H1 (cell line): ENCODE measurements around the gene DCLK1. TPM values are rescaled to one million over a fixed set of nuclear protein-coding genes. Genes with fewer than 3 reads are reported as not detected.

Source experiments
- ATF2 ChIP-seq: IDR thresholded peaks from 2 replicates; pipeline ENCODE4 v1.6.1; 2012; ENCODE audit warnings: low read length, inconsistent platforms
- BACH1 ChIP-seq: IDR thresholded peaks from 2 replicates; pipeline ENCODE4 v1.6.1; 2012; ENCODE audit warnings: low read length, improper control_type of control experiment
- CEBPB ChIP-seq: IDR thresholded peaks from 2 replicates; pipeline ENCODE4 v1.6.1; 2012; ENCODE audit warnings: low read depth, low read length
- CHD7 ChIP-seq: fragments of 300-600 bp; sonication (generic); IDR thresholded peaks from 2 replicates; pipeline ENCODE4 v1.7.1; 2012; ENCODE audit warnings: low read length, moderate library complexity, mild to moderate bottlenecking, inconsistent platforms; ENCODE audit not compliant: insufficient replicate concordance
- CREB1 ChIP-seq: IDR thresholded peaks from 2 replicates; pipeline ENCODE4 v1.6.1; 2012; ENCODE audit warnings: inconsistent platforms
- KDM4A ChIP-seq: IDR thresholded peaks from one replicate; pipeline ENCODE4 v1.7.1; 2012; ENCODE audit warnings: low read depth, mild to moderate bottlenecking, moderate library complexity, low read length, inconsistent platforms; ENCODE audit not compliant: severe bottlenecking
- POU5F1 ChIP-seq: IDR thresholded peaks from 2 replicates; pipeline ENCODE4 v1.6.1; 2011; ENCODE audit warnings: low read depth, mild to moderate bottlenecking, low read length, moderate library complexity
- RNF2 ChIP-seq: fragments of 200-900, 300-1000 bp; sonication (generic); IDR thresholded peaks from 2 replicates; pipeline ENCODE4 v1.7.1; 2016; ENCODE audit warnings: borderline replicate concordance, low read depth, mild to moderate bottlenecking, antibody characterized with exemption, low read length; ENCODE audit not compliant: poor library complexity, severe bottlenecking; ENCODE audit errors: missing control alignments
- SRF ChIP-seq: IDR thresholded peaks from 2 replicates; pipeline ENCODE4 v1.6.1; 2011; ENCODE audit warnings: mild to moderate bottlenecking, low read depth, low read length, moderate library complexity
- TAF7 ChIP-seq: optimal IDR thresholded peaks from 2 replicates; pipeline ENCODE3; 2011; ENCODE audit warnings: low read depth, mild to moderate bottlenecking, inconsistent platforms, low read length, moderate library complexity, borderline replicate concordance
- polyA plus RNA-seq, 7 experiments: library from polyadenylated mRNA; depleted of rRNA in 3 of 7; stranded (reverse) in 5 of 7; unstranded in 2 of 7; fragments of >200 nt in 5 of 7; fragments of 200-250 nt in 2 of 7; gene quantifications; 1 replicate in 5 of 7; 2 replicates in 1 of 7; 4 replicates in 1 of 7; pipeline versions ENCODE4 v1.2.1 to v1.2.3, GENCODE V29; 2011 to 2013; ENCODE audit warnings: missing spikeins in 2 of 7, mixed read lengths in 2 of 7
- total RNA-seq: library from RNA; stranded (reverse); fragmentation: NEBNext Ultra II Directional; extraction: Animal tissue kit (Norgen Biotek cat#: 25700); gene quantifications from 2 replicates; pipeline ENCODE4 v1.2.1, GENCODE V29; 2021

The DCLK1 gene
- total and polyA plus RNA-seq, 2 of the 8 experiments (the other 6 are each of a cell fraction or from before 2014, with no cell fraction given), result 22.8 to 41.0 TPM

- TF ChIP-seq CHD7, result no peak
- TF ChIP-seq POU5F1, result no peak
- no peak for TF ChIP-seq KDM4A
- no peak for TF ChIP-seq BACH1
- no peak for TF ChIP-seq ATF2
- TF ChIP-seq RNF2, result no peak
- TF ChIP-seq CREB1, result no peak
- TF ChIP-seq TAF7, result no peak
- no peak for TF ChIP-seq CEBPB
- no peak for TF ChIP-seq SRF
These were observed 271.2 kb downstream of the DCLK1 start (continued) for GRCh38 chr13:35859981-35860380.
